GM23338 (cell line): ENCODE measurements around the gene HTN3. TPM values are rescaled to one million over a fixed set of nuclear protein-coding genes. Genes with fewer than 3 reads are reported as not detected.

Source experiments
- ATAC-seq: fragments of 200-7000 bp; cut with Tn5 transposase; 3 replicates; pipeline ENCODE4 v1.9.1; 2020
- DNase-seq: peaks from one replicate; pipeline ENCODE4 v3.0.0-alpha.2; 2015; ENCODE audit warnings: low spot score
- H2AFZ ChIP-seq: fragments of 200-600 bp; sonication (generic); 2 replicates; pipeline ENCODE4 v1.8.0; 2016; ENCODE audit warnings: antibody characterized with exemption, mild to moderate bottlenecking, moderate library complexity
- H3F3A ChIP-seq: fragments of 200-600 bp; sonication (generic); replicated peaks from 2 replicates; pipeline ENCODE4 v1.8.0; 2017; ENCODE audit warnings: antibody characterized with exemption, mixed run types, low read depth
- H3K27ac ChIP-seq: fragments of 200-600 bp; sonication (generic); 2 replicates; pipeline ENCODE4 v1.6.1; 2016; ENCODE audit warnings: low read depth
- H3K27me3 ChIP-seq: fragments of 200-600 bp; sonication (generic); 2 replicates; pipeline ENCODE4 v1.8.0; 2016; ENCODE audit warnings: mild to moderate bottlenecking, mixed run types, moderate library complexity; ENCODE audit not compliant: insufficient read depth
- H3K36me3 ChIP-seq: fragments of 200-600 bp; sonication (generic); 2 replicates; pipeline ENCODE4 v1.8.0; 2016; ENCODE audit warnings: mild to moderate bottlenecking; ENCODE audit not compliant: insufficient read depth
- H3K4me1 ChIP-seq: fragments of 200-600 bp; sonication (generic); 2 replicates; pipeline ENCODE4 v1.8.0; 2016; ENCODE audit warnings: mild to moderate bottlenecking, moderate library complexity; ENCODE audit not compliant: insufficient read depth
- H3K4me2 ChIP-seq: fragments of 200-600 bp; sonication (generic); 2 replicates; pipeline ENCODE4 v1.7.1; 2017; ENCODE audit warnings: mixed run types
- H3K4me3 ChIP-seq: fragments of 200-600 bp; sonication (generic); 2 replicates; pipeline ENCODE4 v1.6.1; 2016; ENCODE audit warnings: mixed run types
- H3K79me2 ChIP-seq: fragments of 200-600 bp; sonication (generic); replicated peaks from 2 replicates; pipeline ENCODE4 v1.8.0; 2017; ENCODE audit warnings: mild to moderate bottlenecking; ENCODE audit not compliant: insufficient read depth
- H3K9me2 ChIP-seq: fragments of 200-600 bp; sonication (generic); 2 replicates; pipeline ENCODE4 v1.8.0; 2017; ENCODE audit not compliant: insufficient read depth
- H4K20me1 ChIP-seq: fragments of 200-600 bp; sonication (generic); replicated peaks from 2 replicates; pipeline ENCODE4 v1.8.0; 2017; ENCODE audit warnings: mild to moderate bottlenecking; ENCODE audit not compliant: insufficient read depth
- H3K27ac Mint-ChIP-seq: 2 replicates; pipeline ENCODE4 v1.8.0; 2020; ENCODE audit warnings: inconsistent platforms, mild to moderate bottlenecking, moderate library complexity, mixed read lengths
- H3K27me3 Mint-ChIP-seq: 3 replicates; pipeline ENCODE4 v1.8.0; 2022; ENCODE audit warnings: low read depth, mild to moderate bottlenecking, moderate library complexity, mixed read lengths, inconsistent platforms; ENCODE audit not compliant: insufficient read depth, poor library complexity
- H3K36me3 Mint-ChIP-seq: 3 replicates; pipeline ENCODE4 v1.8.0; 2021; ENCODE audit warnings: low read depth, mild to moderate bottlenecking, inconsistent platforms, moderate library complexity, mixed read lengths
- H3K4me1 Mint-ChIP-seq: 3 replicates; pipeline ENCODE4 v1.8.0; 2020; ENCODE audit warnings: mild to moderate bottlenecking, inconsistent platforms, mixed read lengths
- H3K4me3 Mint-ChIP-seq: 3 replicates; pipeline ENCODE4 v1.8.0; 2021; ENCODE audit warnings: moderate library complexity, mild to moderate bottlenecking, inconsistent platforms, mixed read lengths
- H3K9me3 Mint-ChIP-seq: 3 replicates; pipeline ENCODE4 v1.8.0; 2020; ENCODE audit warnings: moderate library complexity, mild to moderate bottlenecking, inconsistent platforms, mixed read lengths
- CREB1 ChIP-seq: fragments of 250-450 bp; sonication (Bioruptor Pico); IDR thresholded peaks from 2 replicates; pipeline ENCODE4 v1.5.0; 2020; ENCODE audit warnings: low read depth, mild to moderate bottlenecking, moderate library complexity
- EZH2 ChIP-seq: fragments of 200-600 bp; sonication (generic); IDR thresholded peaks from one replicate; pipeline ENCODE4 v1.8.0; 2017; ENCODE audit warnings: antibody characterized with exemption, mild to moderate bottlenecking, low read depth; ENCODE audit not compliant: unreplicated experiment
- EZH2phosphoT487 ChIP-seq: fragments of 200-600 bp; sonication (generic); IDR thresholded peaks from one replicate; pipeline ENCODE4 v1.8.1; 2018; ENCODE audit warnings: antibody characterized with exemption; ENCODE audit not compliant: unreplicated experiment
- JUNB ChIP-seq: IDR thresholded peaks from one replicate; pipeline ENCODE4 v1.6.1; 2016; ENCODE audit warnings: antibody characterized with exemption; ENCODE audit not compliant: unreplicated experiment
- POLR2AphosphoS5 ChIP-seq: IDR thresholded peaks from 2 replicates; pipeline ENCODE4 v1.6.1; 2016; ENCODE audit warnings: antibody characterized with exemption, low read depth
- STAT1 ChIP-seq: IDR thresholded peaks from one replicate; pipeline ENCODE4 v1.6.1; 2016; ENCODE audit warnings: antibody characterized with exemption; ENCODE audit not compliant: unreplicated experiment
- ZNF114 ChIP-seq: fragments of 250-450 bp; sonication (Bioruptor Pico); IDR thresholded peaks from 2 replicates; pipeline ENCODE4 v1.5.0; 2020; ENCODE audit warnings: mild to moderate bottlenecking, moderate library complexity
- ZNF331 ChIP-seq: fragments of 250-450 bp; sonication (Bioruptor Pico); IDR thresholded peaks from 2 replicates; pipeline ENCODE4 v1.5.0; 2020; ENCODE audit warnings: low read depth, mild to moderate bottlenecking, moderate library complexity
- ZNF462 ChIP-seq: fragments of 250-450 bp; sonication (Bioruptor Pico); IDR thresholded peaks from 2 replicates; pipeline ENCODE4 v1.5.0; 2020; ENCODE audit warnings: mild to moderate bottlenecking, moderate library complexity
- polyA plus RNA-seq: library from polyadenylated mRNA; unstranded; fragments of >200 nt; fragmentation: Nextera tagmentation; extraction: Ambion mirVana; gene quantifications from 2 replicates; pipeline ENCODE4 v1.2.1, GENCODE V29; 2016
- total RNA-seq: library from RNA; depleted of rRNA; stranded (reverse); fragments of >200 nt; shearing (Covaris generic); gene quantifications from 2 replicates; pipeline ENCODE4 v1.2.3, GENCODE V29; 2014
- TF ChIP-seq, protein P1 (sequence below): IDR thresholded peaks from one replicate; pipeline ENCODE4 v1.6.1; 2018; ENCODE audit warnings: antibody characterized with exemption; ENCODE audit not compliant: unreplicated experiment
- TF ChIP-seq, protein P2 (sequence below), 2 experiments: fragments of 200-600 bp in 1 of 2; sonication (generic) in 1 of 2; conservative IDR thresholded peaks; 2 replicates each; pipeline versions ENCODE4 v1.5.1 to v1.6.1; 2016 to 2017; ENCODE audit warnings: antibody characterized with exemption in 2 of 2, low read depth in 2 of 2, mild to moderate bottlenecking in 2 of 2, moderate library complexity in 1 of 2
- TF ChIP-seq, protein P3 (sequence below): IDR thresholded peaks from 2 replicates; pipeline ENCODE4 v1.6.1; 2016; ENCODE audit warnings: antibody characterized with exemption

Gene HTN3
- total and polyA plus RNA-seq, 2 experiments from 2014 or later: not detected

- TF ChIP-seq, protein P1, sequence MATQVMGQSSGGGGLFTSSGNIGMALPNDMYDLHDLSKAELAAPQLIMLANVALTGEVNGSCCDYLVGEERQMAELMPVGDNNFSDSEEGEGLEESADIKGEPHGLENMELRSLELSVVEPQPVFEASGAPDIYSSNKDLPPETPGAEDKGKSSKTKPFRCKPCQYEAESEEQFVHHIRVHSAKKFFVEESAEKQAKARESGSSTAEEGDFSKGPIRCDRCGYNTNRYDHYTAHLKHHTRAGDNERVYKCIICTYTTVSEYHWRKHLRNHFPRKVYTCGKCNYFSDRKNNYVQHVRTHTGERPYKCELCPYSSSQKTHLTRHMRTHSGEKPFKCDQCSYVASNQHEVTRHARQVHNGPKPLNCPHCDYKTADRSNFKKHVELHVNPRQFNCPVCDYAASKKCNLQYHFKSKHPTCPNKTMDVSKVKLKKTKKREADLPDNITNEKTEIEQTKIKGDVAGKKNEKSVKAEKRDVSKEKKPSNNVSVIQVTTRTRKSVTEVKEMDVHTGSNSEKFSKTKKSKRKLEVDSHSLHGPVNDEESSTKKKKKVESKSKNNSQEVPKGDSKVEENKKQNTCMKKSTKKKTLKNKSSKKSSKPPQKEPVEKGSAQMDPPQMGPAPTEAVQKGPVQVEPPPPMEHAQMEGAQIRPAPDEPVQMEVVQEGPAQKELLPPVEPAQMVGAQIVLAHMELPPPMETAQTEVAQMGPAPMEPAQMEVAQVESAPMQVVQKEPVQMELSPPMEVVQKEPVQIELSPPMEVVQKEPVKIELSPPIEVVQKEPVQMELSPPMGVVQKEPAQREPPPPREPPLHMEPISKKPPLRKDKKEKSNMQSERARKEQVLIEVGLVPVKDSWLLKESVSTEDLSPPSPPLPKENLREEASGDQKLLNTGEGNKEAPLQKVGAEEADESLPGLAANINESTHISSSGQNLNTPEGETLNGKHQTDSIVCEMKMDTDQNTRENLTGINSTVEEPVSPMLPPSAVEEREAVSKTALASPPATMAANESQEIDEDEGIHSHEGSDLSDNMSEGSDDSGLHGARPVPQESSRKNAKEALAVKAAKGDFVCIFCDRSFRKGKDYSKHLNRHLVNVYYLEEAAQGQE: no peak
- TF ChIP-seq POLR2AphosphoS5: no peak
These were observed 41.6 kb upstream of the HTN3 start (continued) for GRCh38 chr4:69986663-69987062.

GRCh38 chr4:69991016-69991415 is 37.2 kb upstream of the HTN3 start:
- Mint-ChIP-seq H3K27ac (no peak overlapping the region), H3K9me3 (no peaks in the 10 kb centered on the region), H3K36me3 (no peaks in the 10 kb centered on the region), H3K27me3 (no peaks in the 10 kb centered on the region), H3K4me1 (no peaks in the 10 kb centered on the region), H3K4me3 (no peak overlapping the region)
- H3K4me1 ChIP-seq: no peaks in the 10 kb centered on the region
- no peak overlapping the region for H3K4me3 ChIP-seq
- no peaks in the 10 kb centered on the region for H3F3A ChIP-seq
- DNase-seq (no peak), ATAC-seq (no peak)
- H3K27ac ChIP-seq: no peak overlapping the region
- no peak overlapping the region for H3K4me2 ChIP-seq
- no peak overlapping the region for H2AFZ ChIP-seq
- H3K27me3 ChIP-seq: no peaks in the 10 kb centered on the region
- no peaks in the 10 kb centered on the region for H3K9me2 ChIP-seq
- no peaks in the 10 kb centered on the region for H3K36me3 ChIP-seq
- no peaks in the 10 kb centered on the region for H3K79me2 ChIP-seq
- no peaks in the 10 kb centered on the region for H4K20me1 ChIP-seq
- TF ChIP-seq JUNB: no peak
- no peak for TF ChIP-seq STAT1
- TF ChIP-seq, protein P2, sequence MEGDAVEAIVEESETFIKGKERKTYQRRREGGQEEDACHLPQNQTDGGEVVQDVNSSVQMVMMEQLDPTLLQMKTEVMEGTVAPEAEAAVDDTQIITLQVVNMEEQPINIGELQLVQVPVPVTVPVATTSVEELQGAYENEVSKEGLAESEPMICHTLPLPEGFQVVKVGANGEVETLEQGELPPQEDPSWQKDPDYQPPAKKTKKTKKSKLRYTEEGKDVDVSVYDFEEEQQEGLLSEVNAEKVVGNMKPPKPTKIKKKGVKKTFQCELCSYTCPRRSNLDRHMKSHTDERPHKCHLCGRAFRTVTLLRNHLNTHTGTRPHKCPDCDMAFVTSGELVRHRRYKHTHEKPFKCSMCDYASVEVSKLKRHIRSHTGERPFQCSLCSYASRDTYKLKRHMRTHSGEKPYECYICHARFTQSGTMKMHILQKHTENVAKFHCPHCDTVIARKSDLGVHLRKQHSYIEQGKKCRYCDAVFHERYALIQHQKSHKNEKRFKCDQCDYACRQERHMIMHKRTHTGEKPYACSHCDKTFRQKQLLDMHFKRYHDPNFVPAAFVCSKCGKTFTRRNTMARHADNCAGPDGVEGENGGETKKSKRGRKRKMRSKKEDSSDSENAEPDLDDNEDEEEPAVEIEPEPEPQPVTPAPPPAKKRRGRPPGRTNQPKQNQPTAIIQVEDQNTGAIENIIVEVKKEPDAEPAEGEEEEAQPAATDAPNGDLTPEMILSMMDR (conservative IDR thresholded peaks at IDR 0.05; ENCODE audit: low read depth in 2 of 2): no peak
- no peak for TF ChIP-seq POLR2AphosphoS5
- no peak for TF ChIP-seq EZH2phosphoT487
- TF ChIP-seq ZNF462 (CRISPR knock-in tag): no peak
- no peak for TF ChIP-seq CREB1 (CRISPR knock-in tag)
- TF ChIP-seq EZH2: no peak
- TF ChIP-seq, protein P3, sequence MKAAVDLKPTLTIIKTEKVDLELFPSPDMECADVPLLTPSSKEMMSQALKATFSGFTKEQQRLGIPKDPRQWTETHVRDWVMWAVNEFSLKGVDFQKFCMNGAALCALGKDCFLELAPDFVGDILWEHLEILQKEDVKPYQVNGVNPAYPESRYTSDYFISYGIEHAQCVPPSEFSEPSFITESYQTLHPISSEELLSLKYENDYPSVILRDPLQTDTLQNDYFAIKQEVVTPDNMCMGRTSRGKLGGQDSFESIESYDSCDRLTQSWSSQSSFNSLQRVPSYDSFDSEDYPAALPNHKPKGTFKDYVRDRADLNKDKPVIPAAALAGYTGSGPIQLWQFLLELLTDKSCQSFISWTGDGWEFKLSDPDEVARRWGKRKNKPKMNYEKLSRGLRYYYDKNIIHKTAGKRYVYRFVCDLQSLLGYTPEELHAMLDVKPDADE: no peak
- no peak for TF ChIP-seq ZNF331
- no peak for TF ChIP-seq ZNF114
